GM19351 (cell line): ENCODE measurements around the gene KRTAP10-3.

Source experiments
- ATAC-seq: cut with Tn5 transposase; IDR thresholded peaks from one replicate; pipeline ENCODE4 v1.9.1; 2021; ENCODE audit warnings: mild to moderate bottlenecking, moderate library complexity; ENCODE audit not compliant: unreplicated experiment

The KRTAP10-3 gene

GRCh38 chr21:44520326-44521300 is 38.0 kb downstream of the KRTAP10-3 start:
- no peak for ATAC-seq

DNA sequence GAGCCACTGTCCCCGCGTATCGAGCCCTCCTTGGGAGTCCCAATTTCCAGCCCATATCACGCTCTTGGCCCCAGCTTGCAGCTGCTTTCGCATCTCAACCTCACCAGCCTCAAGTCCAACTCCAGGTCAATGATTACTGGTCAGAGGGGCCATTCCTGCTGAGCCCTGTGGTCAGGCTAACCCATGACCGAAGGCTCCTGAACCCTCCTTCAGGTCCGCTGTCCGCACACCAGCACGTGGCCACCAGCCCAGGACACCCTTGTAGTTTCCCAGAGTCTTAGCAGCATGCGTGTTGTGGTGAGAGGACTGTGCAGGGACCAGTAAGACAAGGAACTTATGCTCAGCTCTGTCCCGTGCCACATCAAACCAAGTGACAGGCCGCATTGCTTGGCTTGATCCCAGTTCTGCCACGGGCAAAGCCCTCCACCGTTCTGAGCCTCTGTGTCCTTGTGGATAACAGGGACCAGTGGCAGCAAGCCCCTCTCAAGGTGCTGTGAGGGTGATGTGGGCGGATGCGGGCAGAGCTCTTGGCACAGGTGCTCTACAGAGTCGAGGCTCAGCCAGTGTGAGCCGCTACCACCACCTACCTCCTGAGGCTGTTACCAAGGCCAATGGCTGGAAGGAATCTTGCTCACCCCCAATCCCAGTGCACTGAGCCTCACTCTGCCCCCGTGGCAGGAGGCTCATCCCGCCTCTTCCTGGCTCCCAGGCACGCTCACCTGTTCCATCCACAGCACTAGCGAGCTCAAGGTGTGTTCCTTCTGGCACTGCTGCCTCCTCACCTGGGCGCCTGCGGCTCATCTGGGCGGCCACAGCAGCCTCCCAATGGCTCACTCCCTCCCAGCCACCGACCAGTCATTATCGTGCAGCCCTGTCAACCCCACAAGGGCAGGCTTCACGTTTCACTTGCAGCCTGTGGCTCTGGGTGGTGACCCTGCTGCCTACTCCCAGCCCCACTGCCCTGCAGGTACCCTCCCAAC is 39.0 kb downstream of the KRTAP10-3 start:
- ATAC-seq: no peak

DNA sequence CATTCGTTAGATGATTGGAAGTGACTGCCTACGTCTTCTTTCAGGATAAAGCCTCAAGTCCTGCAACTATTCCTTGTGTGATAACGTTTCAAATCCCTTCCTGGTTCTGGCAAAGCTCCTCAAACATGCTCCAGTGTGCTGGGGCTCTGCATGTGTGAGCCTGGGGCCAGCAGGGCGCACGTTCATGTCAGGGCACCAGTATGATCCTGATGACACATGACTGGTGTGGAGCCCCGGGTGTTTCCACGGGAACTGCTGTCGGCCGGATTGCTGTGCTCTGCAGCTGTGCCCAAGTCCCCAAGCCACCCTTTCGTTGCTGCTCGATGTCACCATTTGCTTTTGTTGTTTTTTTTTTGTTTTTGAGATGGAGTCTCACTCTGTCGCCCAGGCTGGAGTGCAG is 39.9 kb downstream of the KRTAP10-3 start:
- no peak for ATAC-seq

GRCh38 chr21:44517175-44517899 is 41.3 kb downstream of the KRTAP10-3 start:
- ATAC-seq: peak; percentile 63

DNA sequence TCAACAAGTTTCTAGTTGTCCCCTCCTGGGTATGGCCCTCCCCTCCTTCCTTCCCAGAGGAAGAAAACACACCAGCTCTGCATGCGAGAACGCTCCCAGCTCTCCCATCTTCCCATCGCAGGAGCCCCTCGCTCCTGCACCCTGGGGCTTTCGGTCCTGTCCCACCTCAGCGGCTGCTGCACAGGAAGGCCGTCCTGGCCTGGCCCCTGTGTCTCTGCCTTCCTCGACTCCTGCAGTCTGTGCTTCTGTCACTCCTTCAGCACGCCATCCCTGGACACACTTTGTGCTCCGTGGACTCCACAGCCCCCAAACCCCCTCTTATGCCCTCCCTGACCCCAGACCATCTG is 41.8 kb downstream of the KRTAP10-3 start:
- ATAC-seq: no peak

DNA sequence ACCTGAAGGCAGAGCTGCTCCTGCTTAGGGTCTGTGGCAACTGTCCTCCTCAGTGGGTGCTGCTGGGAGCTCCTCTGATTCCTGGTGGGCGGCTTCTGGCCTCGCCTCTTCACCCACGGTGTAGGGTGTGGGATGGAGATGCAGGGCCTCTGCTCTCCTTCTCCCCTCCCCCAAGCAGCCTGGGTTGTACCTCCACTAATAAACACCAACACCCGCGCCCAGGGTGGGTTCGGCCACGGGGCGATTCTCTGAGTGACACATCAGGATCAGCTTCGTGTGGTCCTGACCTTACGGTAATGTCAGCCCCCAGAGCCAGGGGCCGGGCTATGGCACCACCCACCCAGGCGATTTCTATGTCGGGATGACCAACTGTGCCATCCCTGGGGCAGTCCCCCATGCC is 42.3 kb downstream of the KRTAP10-3 start:
- no peak for ATAC-seq

DNA sequence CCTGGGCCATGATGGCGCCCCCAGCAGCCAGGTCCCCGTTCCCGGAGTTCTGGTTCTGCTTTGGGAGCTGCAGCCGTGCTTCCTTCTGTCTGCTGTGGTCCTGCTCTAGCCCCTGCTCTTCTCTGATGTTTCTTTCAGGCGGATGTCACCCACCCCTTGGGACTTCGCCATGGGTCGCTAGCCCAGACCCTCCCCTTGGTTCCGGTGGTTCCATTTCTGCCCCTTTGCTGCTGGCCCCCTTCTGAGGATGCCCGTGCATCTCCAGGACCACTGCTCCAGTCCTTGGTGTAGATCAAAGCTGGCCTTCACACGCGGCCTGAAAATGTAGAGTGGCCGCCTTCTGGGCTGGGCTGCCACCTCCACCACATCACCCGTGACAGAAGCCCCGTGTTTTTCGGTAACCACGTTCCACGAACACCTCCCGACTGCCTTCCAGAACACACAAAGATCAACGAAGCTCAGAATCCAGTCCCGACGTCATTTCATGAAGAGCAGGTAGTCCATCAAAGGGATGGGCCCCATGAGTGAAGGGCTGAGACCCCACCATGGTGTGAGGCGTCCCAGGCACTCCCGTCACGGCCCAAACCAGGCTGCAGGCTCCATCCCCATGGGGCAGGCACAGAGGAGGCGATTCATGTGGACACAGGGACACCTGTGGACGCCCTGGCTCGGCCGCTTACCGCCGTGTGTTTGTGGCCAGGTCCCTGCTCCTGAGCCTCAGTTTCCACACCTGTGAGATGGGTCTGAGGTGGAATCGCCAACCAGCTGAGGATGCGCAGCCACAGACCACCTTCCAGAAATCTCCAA is 43.0 kb downstream of the KRTAP10-3 start:
- ATAC-seq: no peak

GRCh38 chr21:44514746-44515358 is 43.7 kb downstream of the KRTAP10-3 start:
- no peak for ATAC-seq

DNA sequence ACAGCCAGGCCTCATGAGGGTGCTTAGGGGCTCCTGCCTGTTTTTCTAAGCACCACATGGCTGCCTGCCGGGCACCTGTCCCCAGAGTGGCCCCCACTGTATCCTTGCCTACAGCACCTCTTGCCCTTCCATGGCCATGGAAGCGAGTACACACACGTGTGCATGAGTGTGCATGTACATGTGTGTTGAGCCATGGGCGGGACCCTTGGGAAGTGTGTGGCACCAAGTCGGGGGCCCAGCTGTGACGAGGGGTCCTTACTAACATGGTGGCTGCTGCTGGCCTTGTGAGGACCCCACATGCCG is 44.4 kb downstream of the KRTAP10-3 start:
- no peak for ATAC-seq

- ATAC-seq: no peak
Measured at GRCh38 chr21:44513389-44514217, 45.0 kb downstream of the KRTAP10-3 start.

DNA sequence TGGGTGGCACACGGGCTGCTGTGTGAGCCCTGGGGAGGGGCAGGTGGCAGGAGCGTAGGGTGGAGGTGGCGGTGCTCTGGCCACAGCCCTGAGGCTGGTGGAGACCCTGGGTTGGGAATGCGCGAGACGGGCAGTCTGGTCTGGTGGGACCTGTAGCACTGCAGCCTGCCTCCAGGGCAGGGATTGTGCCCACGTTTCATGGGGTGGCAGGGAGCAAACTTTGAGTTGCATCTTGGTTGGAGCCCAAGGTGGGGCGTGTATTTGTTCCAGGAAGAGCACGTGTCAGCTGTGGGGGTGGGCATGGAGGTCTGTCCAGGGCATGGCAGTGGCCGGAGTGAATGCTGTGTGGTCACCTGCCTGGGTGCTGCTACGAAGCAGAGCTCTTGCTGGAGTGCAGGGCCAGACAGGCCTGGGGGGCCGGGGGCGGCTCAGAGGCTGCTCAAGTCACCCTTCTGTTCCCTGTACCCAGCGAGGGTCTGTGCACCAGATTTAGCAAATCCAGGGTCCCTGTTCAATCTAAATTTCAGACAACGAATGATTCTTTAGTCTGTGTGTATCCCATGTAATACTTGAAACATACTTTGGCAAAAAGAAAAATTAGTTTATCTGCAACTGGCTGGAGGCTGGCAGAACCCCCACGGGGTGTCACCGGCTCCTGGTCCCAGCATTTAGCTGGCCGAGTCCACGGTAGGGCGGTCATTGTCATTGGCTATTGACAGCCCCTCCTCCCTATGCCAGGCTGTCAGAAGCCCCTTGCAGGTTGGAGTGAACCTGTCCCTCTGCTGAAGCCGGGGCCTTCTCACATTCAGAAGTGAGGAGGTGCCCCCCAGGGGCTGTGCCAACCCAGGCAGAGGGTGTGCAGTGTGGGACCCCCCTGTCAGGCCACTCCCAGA is 45.9 kb downstream of the KRTAP10-3 start:
- no peak for ATAC-seq

- no peak for ATAC-seq
Measured at GRCh38 chr21:44511938-44512275, 46.7 kb downstream of the KRTAP10-3 start.

DNA sequence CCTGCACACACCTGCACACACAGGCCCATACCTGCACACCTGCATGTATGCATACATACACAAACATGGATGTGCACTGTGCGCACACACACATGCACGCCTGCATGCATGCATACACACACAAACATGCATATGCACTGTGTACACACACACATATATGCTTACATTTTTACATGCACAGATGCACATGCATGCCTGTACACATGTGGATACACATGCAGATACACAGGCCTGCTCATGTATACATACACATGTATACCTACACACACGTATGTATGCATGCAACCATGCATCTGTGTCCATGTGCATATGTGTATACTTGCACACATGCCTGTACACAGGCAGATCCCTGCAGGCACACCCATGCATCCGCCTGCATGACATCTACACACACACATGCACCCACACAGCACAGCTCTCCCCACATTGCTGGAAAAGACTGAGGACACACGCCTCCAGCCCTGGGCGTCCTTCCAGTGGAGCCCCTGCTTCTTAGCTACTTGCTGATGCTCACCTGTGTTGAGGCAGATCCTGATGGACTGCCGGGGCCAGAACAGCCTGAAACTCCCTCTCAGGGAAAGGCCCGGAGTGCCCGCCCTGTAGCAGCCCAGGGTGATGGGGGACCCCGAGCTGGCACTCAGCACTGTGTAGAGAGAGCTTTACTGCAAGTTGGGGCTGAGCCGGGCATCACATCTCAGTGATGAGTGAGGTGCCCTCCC is 47.2 kb downstream of the KRTAP10-3 start:
- ATAC-seq: no peak

DNA sequence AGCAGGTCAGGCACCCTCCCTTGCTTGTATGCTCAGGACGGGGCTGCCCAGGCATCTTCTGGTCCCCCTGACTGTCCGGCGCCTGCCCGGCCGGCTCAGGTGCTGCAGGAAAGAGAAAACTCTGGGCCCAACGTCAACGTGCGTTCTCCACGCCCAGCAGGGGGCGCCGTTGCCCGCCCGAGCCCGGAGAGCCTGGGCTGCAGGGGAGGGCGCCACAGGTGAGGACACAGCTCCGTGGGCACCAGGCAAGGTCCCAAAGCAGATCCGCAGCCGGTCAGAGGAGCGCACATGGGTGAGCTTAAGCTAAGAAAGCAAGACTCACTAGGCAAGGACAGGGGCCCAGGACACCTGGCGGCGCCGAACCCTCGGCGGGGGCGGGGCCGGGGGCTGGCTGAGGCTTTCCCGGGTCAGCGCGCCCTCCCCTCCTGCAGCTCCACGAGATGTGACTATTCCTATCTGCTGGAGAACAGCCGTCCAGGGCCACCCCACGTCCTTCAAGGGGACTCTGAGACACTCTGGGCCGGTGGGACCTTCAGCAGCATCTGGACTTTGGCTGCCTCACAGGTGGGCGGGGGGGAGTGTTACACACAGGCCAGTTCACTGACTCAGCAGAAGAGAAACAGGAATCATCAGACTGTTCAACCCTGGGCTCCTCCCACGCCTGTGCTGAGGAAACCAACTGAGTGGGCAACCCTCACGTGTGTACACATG is 47.9 kb downstream of the KRTAP10-3 start:
- ATAC-seq: no peak

GRCh38 chr21:44510109-44510507 is 48.5 kb downstream of the KRTAP10-3 start:
- no peak for ATAC-seq

DNA sequence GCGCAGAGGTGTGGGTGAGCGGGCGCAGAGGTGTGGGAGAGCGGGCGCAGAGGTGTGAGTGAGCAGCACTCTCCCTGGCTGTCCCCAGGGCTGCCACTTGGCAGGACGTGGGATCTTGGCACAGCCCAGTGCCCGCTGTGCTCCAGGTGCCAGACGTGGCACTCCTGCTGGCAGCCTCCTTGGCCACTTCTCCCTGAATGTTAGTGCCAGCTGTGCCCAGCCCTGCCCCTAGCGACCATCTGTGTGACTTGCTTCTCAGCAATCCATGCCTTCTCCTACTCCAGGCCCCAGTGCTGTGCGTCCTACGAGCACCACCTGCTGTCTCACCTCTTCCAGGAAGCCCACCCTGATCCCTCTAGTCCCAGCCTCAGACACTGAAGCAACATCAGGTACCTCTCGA is 49.1 kb downstream of the KRTAP10-3 start:
- no peak for ATAC-seq
